GM15510 (cell line): ENCODE measurements around the gene NAA10.

ENCODE experiments used
- POLR2A ChIP-seq: IDR thresholded peaks from 3 replicates; pipeline ENCODE4 v1.6.1; 2011; ENCODE audit warnings: borderline replicate concordance; ENCODE audit not compliant: insufficient read length; ENCODE audit errors: extremely low read depth

NAA10 gene

DNA sequence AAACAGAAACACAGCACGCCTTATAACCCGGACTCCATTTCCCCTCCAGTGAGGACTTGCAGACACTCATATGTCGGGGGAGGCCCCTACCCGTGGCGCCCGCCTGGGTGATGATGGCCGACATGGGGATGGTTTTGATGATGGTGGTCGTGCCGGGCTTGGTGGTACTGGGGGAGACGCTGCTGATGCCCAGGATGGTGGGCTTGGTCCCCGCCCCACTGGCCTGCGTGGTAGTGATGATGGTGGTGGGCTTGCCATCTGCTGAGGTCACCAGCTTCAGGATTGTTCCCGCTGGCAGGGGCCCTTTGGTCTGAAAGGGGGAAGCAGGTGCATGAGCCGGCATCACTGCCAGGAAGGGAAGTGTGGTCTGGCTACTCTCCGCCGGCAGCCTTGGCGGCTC lies 22.4 kb upstream of the NAA10 start:
- no peak for TF ChIP-seq POLR2A

- no peak for TF ChIP-seq POLR2A
Measured at GRCh38 chrX:153956044-153956907, 21.4 kb upstream of the NAA10 start.

GRCh38 chrX:153955228-153955732 lies 20.4 kb upstream of the NAA10 start:
- TF ChIP-seq POLR2A, result no peak

GRCh38 chrX:153954558-153955227 lies 19.9 kb upstream of the NAA10 start:
- TF ChIP-seq POLR2A, result no peak

DNA sequence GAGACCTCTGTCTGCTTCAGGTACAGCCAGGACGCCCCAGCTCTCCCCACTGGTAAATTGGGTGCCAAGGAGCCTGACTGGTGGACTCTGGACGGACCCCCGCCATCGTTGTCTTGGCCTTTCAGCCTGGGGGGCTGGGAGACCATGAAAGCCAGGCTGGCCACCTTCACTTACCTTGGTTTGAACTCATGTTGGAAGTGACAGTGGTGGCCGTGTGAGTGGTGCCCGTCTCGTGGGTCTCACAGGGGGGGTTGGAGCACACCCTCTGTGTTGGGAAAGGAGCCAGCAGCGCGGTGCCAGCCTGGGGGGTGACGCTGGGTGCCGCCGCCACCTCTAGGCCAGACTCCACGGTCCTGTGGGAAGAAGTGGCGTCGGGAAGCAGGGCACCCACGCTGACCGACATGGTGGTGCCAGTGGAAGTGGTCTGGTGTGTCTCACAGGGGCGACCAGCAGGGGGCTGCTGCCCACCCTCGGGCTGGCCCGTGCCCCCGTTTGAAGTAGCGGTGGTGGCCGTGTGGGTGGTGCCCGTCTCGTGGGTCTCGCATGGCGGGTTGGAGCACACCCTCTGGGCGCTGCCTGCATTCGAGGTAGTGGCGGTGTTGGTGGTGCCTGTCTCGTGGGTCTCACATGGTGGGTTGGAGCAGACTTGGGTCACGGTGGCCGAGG lies 19.2 kb upstream of the NAA10 start:
- no peak for TF ChIP-seq POLR2A

GRCh38 chrX:153953342-153953830 lies 18.5 kb upstream of the NAA10 start:
- TF ChIP-seq POLR2A, result peak; percentile 14

GRCh38 chrX:153952373-153953026 lies 17.7 kb upstream of the NAA10 start:
- no peak for TF ChIP-seq POLR2A

DNA sequence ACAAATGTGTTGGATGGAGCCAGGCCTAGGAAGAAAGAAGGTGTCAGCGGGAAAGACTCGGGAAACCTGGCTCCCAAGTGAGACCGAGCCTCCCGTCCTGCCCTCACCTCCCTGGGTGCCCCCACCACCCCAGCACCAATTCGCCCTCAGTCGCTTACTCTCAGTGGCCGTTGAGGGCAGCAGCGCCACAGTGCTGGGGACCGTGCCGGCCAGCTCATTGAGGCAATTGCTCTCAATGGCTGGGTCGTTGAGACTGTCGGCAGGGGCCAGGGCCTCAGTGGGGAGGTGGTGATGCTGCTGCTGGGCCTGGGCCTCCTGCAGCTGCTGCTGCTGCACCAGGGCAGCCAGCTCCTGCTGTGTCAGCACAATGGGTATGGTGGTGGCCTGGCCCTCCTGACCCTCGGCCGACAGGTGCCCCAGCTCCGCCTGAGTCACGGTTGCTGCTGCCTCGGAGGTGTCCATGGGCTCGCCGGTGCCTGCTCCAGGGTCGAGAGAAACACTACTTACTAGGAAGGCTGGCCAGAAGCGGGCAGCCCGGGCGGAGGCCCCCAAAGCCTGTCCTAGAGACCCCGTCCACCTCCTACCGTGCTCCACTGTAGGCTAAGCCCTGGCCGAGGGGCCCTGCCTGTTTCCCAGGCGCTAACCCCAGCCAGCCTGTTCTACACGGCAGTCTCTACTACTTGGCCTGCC lies 17.0 kb upstream of the NAA10 start:
- no peak for TF ChIP-seq POLR2A

GRCh38 chrX:153950127-153950526 lies 15.3 kb upstream of the NAA10 start:
- TF ChIP-seq POLR2A, result no peak

DNA sequence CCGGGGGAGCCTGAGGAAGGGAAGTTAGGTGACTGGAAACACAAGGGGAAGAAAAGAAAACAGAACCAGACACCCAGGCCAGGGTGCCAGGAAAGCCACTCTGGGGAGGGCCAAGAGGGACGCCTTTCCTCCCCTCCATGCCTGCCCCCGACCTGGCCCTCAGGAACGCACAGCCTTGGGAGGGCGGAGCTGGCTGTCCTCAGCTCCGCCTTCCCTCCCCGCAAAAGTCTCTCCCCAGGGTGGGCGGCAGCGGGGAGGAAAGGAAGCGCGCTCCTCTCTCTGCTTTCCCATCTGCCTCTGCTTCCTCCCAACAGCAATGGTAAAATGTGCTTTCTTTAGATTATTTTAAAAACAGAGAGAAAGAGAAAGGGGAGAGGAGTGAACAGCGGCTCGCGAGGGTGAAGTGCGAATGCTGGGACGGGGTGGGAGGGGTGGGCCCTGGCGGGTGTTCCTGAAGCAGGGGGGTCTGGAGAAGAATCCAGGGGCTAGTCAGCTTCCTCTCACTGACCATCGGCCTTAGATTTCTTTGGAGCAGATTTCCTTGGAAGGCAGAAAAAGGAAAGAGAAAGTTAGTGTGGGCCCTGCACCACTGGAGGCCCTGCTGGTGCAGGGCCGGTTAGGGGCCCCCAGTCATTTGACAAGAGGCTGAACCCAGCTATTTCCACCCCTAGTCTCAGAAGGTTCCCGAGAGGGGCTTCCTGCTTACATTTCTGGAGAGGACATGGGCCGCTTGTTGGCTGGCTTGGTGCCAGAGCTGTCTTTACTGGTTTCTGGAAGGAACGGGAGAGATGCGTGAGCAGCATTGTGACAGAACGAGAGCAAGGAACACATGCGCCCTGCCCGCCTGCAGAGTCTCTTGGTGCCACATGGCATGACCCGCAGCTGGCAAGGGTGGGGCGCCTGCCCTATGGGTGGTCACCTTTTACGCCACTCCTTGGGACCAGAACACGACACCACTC lies 14.3 kb upstream of the NAA10 start:
- TF ChIP-seq POLR2A, result no peak

GRCh38 chrX:153948002-153948466 lies 13.2 kb upstream of the NAA10 start:
- TF ChIP-seq POLR2A, result no peak

- no peak for TF ChIP-seq POLR2A
Measured at GRCh38 chrX:153947009-153947769, 12.4 kb upstream of the NAA10 start.
